ENCODE measurements around the gene ASPM. TPM values are rescaled to one million over a fixed set of nuclear protein-coding genes. Genes with fewer than 3 reads are reported as not detected.
"Not testable (repeated sequence)": the region's sequence is repeated elsewhere in the genome, so short reads cannot be mapped to it uniquely, and the experiment has no call there.

ASPM gene
- total and polyA plus RNA-seq, 2 of the 8 experiments (the other 6 are each of a cell fraction or from before 2014, with no cell fraction given): 5.1 to 50.3 TPM

DNA sequence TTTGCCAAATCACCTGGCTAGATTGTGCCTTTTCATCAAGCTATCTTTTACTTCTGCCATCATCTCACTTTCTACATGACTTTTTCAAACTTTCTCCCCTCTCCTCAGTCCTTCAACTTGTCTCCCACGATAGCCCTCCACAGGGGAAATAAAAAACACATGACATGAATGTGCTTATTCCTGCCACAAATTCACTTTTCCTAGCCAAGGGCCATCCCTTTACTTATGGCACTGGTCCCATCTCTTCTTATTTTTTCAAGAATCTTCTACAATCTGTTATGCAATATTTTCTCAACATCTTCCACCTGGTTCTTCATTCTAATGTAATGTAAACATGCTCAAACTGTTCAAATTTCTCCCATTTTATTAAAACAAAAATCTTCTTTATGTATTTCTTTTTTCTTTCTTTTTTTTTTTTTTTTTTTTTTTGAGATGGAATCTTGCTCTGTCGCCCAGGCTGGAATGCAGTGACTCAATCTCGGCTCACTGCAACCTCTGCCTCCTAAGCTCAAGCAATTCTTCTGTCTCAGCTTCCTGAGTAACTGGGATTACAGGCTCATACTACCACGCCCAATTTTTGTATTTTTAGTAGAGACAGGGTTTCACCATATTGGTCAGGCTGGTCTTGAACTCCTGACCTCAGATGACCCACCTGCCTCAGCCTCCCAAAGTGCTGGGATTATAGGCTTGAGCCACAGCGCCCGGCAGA is 111.7 kb downstream of the ASPM start:
- H3K9ac ChIP-seq (replicated peaks in 1 of 4; ENCODE audit: extremely low read depth in 1 of 4, low read depth in 3 of 4, low read length in 3 of 4); H2BK15ac ChIP-seq (ENCODE audit: low read length); H3K36me3 ChIP-seq (ENCODE audit: control insufficient read depth in 2 of 4, insufficient read depth in 4 of 4, low read length in 3 of 4); H2AFZ ChIP-seq (ENCODE audit: low read length); H3K4me1 ChIP-seq (replicated peaks in 1 of 4; ENCODE audit: control insufficient read depth in 3 of 4, insufficient read depth in 4 of 4, low read length in 3 of 4); H4K5ac ChIP-seq (ENCODE audit: insufficient read length, low read depth, low read length); H2BK12ac ChIP-seq (ENCODE audit: low read depth, low read length); H3K4me2 ChIP-seq (ENCODE audit: insufficient read depth in 1 of 2, low read depth in 2 of 2, low read length in 2 of 2); H2BK5ac ChIP-seq (ENCODE audit: low read depth, low read length); H3K9me3 ChIP-seq (ENCODE audit: insufficient read depth in 2 of 2, low read depth in 1 of 2, low read length in 1 of 2); H3K18ac ChIP-seq (ENCODE audit: extremely low read depth, low read length); H3K23me2 ChIP-seq (ENCODE audit: low read depth, low read length); H3K79me2 ChIP-seq (ENCODE audit: control insufficient read depth in 1 of 2, insufficient read depth in 2 of 2, low read length in 2 of 2); H4K20me1 ChIP-seq (replicated peaks in 1 of 2; ENCODE audit: control insufficient read depth in 1 of 2, insufficient read depth in 2 of 2, low read length in 2 of 2); DNase-seq (ENCODE audit: low read depth in 1 of 2, low spot score in 2 of 2); H3K27ac ChIP-seq (ENCODE audit: low read depth, low read length); FAIRE-seq; H2BK20ac ChIP-seq (ENCODE audit: low read length); H3K4ac ChIP-seq (replicated peaks; ENCODE audit: insufficient read length, low read depth, low read length); CTCF ChIA-PET (ENCODE audit: partially characterized antibody); H3K23ac ChIP-seq (ENCODE audit: insufficient read length); H2BK120ac ChIP-seq (replicated peaks; ENCODE audit: low read depth, low read length); H3K4me3 ChIP-seq (ENCODE audit: extremely low read depth in 1 of 4, insufficient read depth in 2 of 4, low read depth in 3 of 4, low read length in 4 of 4); H3K79me1 ChIP-seq (ENCODE audit: low read depth, low read length); POLR2A ChIA-PET (ENCODE audit: partially characterized antibody); H2AK5ac ChIP-seq (ENCODE audit: low read depth, low read length); H3K56ac ChIP-seq (replicated peaks; ENCODE audit: insufficient read length, low read depth, low read length); H4K91ac ChIP-seq (replicated peaks; ENCODE audit: insufficient read length, low read length); H3K14ac ChIP-seq (ENCODE audit: insufficient read length); H3K27me3 ChIP-seq (replicated peaks in 1 of 4; ENCODE audit: control insufficient read depth in 3 of 4, extremely low read depth in 1 of 4, insufficient read depth in 3 of 4, low read length in 3 of 4); H4K8ac ChIP-seq (ENCODE audit: extremely low read depth, insufficient read depth, low read length): not testable (repeated sequence)
- 80% methylated on average over 4 of the region's 6 CpGs; no CpG with 5 or more reads in 1 of the 2 experiments for WGBS, 2 experiments (ENCODE audit: extremely low coverage in 1 of 2, insufficient coverage in 1 of 2, insufficient read length in 1 of 2, insufficient replicate concordance in 2 of 2, low coverage in 1 of 2, low lambda C conversion rate in 2 of 2, missing lambda C conversion rate in 1 of 2)

Other genes with a start within 250 kb of the ASPM start
- gene CFHR2, start 202.9 kb downstream of the ASPM start, total RNA-seq (2021; fragmentation: NEBNext Ultra II Directional; extraction: Animal tissue kit (Norgen Biotek cat#: 25700)): not detected in 2 replicates
- gene CFHR2, start 202.9 kb downstream of the ASPM start, polyA plus RNA-seq (2011; rRNA removed): not detected in 2 replicates
- not detected in 2 replicates for gene CFHR5, start 169.1 kb downstream of the ASPM start, total RNA-seq (2021; fragmentation: NEBNext Ultra II Directional; extraction: Animal tissue kit (Norgen Biotek cat#: 25700))
- not detected in 2 replicates for gene CFHR5, start 169.1 kb downstream of the ASPM start, polyA plus RNA-seq (2011; rRNA removed)
- not detected in 2 replicates for gene F13B, start 79.4 kb downstream of the ASPM start, total RNA-seq (2021; fragmentation: NEBNext Ultra II Directional; extraction: Animal tissue kit (Norgen Biotek cat#: 25700))
- not detected in 2 replicates for gene F13B, start 79.4 kb downstream of the ASPM start, polyA plus RNA-seq (2011; rRNA removed)
- 5.6 TPM in 2 replicates for gene ZBTB41, start 54.6 kb upstream of the ASPM start, total RNA-seq (2021; fragmentation: NEBNext Ultra II Directional; extraction: Animal tissue kit (Norgen Biotek cat#: 25700))
- gene ZBTB41, start 54.6 kb upstream of the ASPM start, polyA plus RNA-seq (2011; rRNA removed): 0.46 and 0.63 TPM in 2 replicates
- 0.19 TPM in 1 of 2 replicates, not detected in the other for gene CRB1, start 121.6 kb upstream of the ASPM start, total RNA-seq (2021; fragmentation: NEBNext Ultra II Directional; extraction: Animal tissue kit (Norgen Biotek cat#: 25700))
- 0.03 TPM in 2 replicates for gene CRB1, start 121.6 kb upstream of the ASPM start, polyA plus RNA-seq (2011; rRNA removed)

Measured in H1 (cell line).